Posterior cingulate gyrus (tissue), 11 donors: ENCODE measurements around the gene FADS2.

Experiments
- DNase-seq, 10 donors: peaks; one replicate each; pipeline versions ENCODE4 v3.0.0 to v3.0.0-alpha.2; 2020 to 2021; ENCODE audit warnings: mixed read lengths in 3 of 10
- intact Hi-C: fragments of 100-400 bp; cut with DNase I; formaldehyde crosslinking; loops from one replicate; pipeline ENCODE4 v1.15.1; 2023

The FADS2 gene

GRCh38 chr11:61862714-61863547 is 34.8 kb downstream of the FADS2 start:
- peak in 2 of 10 donors; percentile 71 to 72 for DNase-seq
- intact Hi-C loops = no loop called here

DNA sequence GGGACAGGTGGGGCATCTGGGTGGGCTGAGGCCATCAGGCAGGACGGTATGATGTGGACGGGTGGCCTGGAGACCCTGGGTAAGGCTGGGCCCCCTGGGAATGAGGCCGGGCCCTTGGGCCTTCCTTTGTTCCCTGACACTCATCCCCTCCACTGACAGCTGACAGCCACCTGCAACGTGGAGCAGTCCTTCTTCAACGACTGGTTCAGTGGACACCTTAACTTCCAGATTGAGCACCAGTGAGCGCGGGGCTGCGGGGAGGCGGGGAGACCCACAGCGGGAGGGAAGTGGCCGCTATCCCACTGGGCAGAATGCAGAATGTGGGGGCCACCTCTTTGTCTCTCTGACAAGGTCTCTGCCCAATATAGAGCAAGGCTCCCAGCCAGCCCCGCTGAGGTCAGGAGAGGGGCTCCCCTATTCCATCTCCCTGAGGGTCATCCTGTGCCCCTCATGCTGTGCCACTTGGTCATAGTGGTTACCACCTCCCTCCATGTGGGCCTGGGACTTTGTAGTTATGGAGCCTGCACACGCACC is 35.5 kb downstream of the FADS2 start:
- intact Hi-C loops = no loop called here
- DNase-seq = peak in 1 of 10 donors; percentile 81

- intact Hi-C loops = no loop called here
- DNase-seq = peak in 1 of 10 donors; percentile 72
These were observed 37.0 kb downstream of the FADS2 start for GRCh38 chr11:61864814-61865775.

DNA sequence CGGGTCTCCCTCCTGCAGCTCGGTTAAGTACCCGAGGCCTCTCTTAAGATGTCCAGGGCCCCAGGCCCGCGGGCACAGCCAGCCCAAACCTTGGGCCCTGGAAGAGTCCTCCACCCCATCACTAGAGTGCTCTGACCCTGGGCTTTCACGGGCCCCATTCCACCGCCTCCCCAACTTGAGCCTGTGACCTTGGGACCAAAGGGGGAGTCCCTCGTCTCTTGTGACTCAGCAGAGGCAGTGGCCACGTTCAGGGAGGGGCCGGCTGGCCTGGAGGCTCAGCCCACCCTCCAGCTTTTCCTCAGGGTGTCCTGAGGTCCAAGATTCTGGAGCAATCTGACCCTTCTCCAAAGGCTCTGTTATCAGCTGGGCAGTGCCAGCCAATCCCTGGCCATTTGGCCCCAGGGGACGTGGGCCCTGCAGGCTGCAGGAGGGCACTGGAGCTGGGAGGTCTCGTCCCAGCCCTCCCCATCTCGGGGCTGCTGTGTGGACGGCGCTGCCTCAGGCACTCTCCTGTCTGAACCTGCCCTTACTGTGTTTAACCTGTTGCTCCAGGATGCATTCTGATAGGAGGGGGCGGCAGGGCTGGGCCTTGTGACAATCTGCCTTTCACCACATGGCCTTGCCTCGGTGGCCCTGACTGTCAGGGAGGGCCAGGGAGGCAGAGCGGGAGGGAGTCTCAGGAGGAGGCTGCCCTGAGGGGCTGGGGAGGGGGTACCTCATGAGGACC is 38.3 kb downstream of the FADS2 start:
- DNase-seq = peak in 1 of 10 donors; percentile 68

DNA sequence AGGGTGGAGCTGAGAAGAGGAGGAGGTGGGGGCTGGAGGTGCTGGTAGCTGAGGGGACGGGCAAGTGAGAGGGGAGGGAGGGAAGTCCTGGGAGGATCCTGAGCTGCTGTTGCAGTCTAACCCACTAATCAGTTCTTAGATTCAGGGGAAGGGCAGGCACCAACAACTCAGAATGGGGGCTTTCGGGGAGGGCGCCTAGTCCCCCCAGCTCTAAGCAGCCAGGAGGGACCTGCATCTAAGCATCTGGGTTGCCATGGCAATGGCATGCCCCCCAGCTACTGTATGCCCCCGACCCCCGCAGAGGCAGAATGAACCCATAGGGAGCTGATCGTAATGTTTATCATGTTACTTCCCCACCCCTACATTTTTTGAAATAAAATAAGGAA is 38.9 kb downstream of the FADS2 start:
- no peak for DNase-seq
- intact Hi-C loops = no loop called here

More for the DNA sequence above, 38.3 kb downstream of the FADS2 start:
- intact Hi-C loops = no loop called here

GRCh38 chr11:61868571-61869428 is 40.7 kb downstream of the FADS2 start:
- intact Hi-C loops = no loop called here

DNA sequence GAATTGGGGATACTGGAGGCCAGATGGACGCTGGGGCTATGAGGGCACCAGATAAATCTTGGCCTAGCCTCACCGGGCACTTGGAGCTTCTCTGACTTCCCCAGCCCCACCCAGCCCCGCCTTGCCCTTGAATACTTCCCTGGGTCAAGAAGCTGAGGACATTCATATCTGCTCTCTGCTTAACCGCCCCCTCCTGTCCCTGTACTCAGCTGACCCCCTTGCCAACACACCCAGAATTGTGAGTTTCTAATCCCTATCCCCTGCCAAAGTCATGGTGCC is 41.3 kb downstream of the FADS2 start:
- intact Hi-C loops = no loop called here
- DNase-seq = no peak

More at GRCh38 chr11:61868571-61869428, 40.7 kb downstream of the FADS2 start:
- peak in 1 of 10 donors; percentile 74 for DNase-seq

DNA sequence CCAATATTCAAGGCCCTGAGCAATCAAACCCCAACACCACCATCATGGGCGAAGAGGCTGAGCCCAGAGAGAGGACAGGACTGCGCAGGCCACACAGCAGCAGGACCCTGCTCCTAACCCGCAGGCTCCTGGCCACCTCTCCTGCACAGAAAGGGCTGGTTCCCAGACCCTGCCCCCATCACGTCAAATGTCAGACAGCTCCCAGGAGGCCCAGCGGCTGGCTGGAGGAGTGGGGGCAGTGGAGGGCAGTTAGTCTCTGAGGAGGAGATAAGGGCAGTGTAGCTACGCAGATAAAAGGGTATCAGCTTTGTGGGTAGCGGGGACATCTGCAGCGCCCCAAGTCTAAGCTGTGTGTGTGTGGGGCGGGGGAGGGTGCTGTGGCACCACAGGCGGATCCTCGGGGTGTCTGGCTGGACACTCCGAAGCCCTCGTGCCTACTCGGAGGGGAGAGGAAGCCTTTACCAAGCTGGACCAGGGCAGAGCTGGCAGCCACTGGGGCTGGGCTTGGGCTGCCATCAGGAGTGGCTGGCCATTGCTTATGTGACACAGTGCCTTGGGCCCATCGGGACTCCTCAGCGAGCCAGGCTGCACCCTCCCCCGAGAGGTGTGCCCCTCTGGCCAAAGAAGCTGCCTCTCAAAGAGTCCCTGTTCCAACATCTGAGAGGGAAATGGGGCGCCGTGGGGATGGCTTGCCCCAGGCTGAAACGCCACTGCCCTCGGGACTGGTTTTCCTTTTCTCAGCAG is 41.8 kb downstream of the FADS2 start:
- intact Hi-C loops = loop anchor here (2.0 kb wide), 1 partner anchor 239 kb away; no protein-coding TSS in a partner anchor
- no peak for DNase-seq

DNA sequence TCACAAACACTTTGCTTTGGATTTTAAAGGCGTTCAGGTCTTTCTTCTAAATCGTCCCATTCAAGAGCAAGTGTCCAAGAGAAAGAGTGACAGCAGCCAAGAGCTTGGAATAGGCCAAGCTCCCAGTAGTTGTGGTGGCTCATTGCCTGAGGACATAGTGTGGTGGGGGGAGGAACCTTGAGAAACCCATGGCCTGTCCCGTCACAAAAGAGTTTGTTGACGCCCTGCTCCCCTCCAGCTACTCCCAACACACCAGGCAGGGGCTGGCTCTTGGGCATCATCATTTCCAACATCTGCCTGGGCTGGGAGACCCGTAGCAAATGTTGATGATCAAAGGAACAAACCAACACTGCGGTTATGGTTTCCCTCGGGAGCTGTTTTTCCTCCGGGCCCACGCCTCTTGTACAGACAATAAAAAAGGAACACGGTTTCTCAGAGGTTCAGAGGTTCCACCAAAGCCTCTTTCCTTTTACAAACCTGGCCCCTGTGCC is 42.5 kb downstream of the FADS2 start:
- no peak for DNase-seq
- intact Hi-C loops = loop anchor here (1.0 to 2.0 kb wide), 2 partner anchors 77 to 238 kb away; no protein-coding TSS in a partner anchor

DNA sequence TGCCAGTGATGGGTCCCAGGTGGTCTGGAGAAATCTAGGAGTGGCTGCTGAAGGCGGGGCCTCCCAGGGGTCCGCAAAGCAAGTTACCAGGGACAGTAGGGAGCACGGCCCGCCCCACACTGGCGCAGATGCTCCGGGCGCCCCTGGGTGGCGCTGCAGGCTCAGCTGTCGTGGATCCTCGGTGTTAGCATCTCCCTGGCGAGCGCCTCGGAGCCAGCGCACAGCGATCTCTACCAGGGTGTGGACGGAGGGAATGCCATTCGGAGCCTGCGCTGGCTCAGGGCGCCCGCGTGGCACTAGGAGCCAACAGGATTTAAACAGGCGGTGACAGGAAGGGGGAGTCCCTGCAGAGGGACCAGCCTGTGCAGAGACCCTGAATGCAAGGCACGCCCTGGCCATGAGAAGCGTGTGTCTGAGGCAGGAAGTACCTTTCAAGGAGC is 43.1 kb downstream of the FADS2 start:
- intact Hi-C loops = loop anchor here (1.0 to 2.0 kb wide), 2 partner anchors 76 to 238 kb away; no protein-coding TSS in a partner anchor
- peak; percentile 59 to 98 (median 86) for DNase-seq

GRCh38 chr11:61872935-61873565 is 45.0 kb downstream of the FADS2 start:
- intact Hi-C loops = no loop called here
- DNase-seq = no peak

GRCh38 chr11:61873588-61874376 is 45.7 kb downstream of the FADS2 start:
- DNase-seq = no peak
- intact Hi-C loops = no loop called here

- intact Hi-C loops = no loop called here
- DNase-seq = no peak
These were observed 46.3 kb downstream of the FADS2 start for GRCh38 chr11:61874377-61874809.

DNA sequence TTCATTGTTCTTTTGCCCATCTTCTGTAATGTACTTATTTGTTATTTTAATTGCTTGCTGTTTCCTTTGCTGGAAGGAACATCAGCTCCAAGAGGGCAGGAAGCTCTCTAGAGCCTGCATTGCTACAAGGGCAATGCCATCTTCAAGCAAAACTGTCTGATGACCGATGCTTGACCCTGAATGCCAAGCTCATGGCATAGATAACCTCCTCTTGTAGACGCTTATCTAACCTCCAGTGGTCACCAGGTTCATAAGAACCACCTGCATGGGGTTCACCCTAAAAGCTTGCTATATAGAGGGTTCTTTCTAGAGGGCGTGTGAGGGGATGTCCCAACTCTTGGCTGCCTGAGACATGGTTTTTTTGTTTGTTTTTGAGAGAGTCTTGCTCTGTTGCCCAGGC is 46.8 kb downstream of the FADS2 start:
- no peak for DNase-seq
- intact Hi-C loops = no loop called here

GRCh38 chr11:61875698-61876097 is 47.6 kb downstream of the FADS2 start:
- intact Hi-C loops = no loop called here
- DNase-seq = no peak

- DNase-seq = no peak
- intact Hi-C loops = no loop called here
These were observed 51.1 kb downstream of the FADS2 start for GRCh38 chr11:61879152-61879551.

DNA sequence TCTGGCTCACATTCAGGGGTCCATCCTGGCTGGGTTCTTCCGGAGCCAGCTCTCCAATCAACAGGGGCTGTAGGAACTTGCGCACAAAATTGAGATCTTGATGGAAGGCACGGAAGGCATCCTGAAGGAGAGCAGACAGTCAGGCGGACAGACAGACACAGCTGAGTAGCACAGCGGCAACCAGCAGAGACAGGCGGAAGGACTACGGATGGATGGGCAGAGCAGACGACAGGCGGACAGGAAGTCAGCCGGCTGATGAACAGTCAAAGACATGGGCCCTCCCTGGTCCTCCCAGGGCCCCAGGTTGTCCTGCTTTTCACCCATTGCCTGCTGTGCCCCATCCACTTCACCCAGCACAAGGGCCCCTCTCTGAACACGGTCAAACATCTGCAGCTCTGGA is 51.9 kb downstream of the FADS2 start:
- intact Hi-C loops = no loop called here
- DNase-seq = no peak
